ENCODE results near the gene OLFM1.

GRCh38 chr9:135152614-135153334 lies 65.3 kb downstream of the OLFM1 start:
- TF ChIP-seq, protein P1, sequence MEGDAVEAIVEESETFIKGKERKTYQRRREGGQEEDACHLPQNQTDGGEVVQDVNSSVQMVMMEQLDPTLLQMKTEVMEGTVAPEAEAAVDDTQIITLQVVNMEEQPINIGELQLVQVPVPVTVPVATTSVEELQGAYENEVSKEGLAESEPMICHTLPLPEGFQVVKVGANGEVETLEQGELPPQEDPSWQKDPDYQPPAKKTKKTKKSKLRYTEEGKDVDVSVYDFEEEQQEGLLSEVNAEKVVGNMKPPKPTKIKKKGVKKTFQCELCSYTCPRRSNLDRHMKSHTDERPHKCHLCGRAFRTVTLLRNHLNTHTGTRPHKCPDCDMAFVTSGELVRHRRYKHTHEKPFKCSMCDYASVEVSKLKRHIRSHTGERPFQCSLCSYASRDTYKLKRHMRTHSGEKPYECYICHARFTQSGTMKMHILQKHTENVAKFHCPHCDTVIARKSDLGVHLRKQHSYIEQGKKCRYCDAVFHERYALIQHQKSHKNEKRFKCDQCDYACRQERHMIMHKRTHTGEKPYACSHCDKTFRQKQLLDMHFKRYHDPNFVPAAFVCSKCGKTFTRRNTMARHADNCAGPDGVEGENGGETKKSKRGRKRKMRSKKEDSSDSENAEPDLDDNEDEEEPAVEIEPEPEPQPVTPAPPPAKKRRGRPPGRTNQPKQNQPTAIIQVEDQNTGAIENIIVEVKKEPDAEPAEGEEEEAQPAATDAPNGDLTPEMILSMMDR (conservative IDR thresholded peaks at IDR 0.05; ENCODE audit: low read depth, low read length): no peak
- TF ChIP-seq EZH2 (IDR thresholded peaks at IDR 0.05; ENCODE audit: low read length, unreplicated experiment): no peak

Measured in PC-3 (cell line).